ENCODE data around the gene PTPRA. TPM values are rescaled to one million over a fixed set of nuclear protein-coding genes. Genes with fewer than 3 reads are reported as not detected.

The PTPRA gene
- total RNA-seq, 4 donors from 2014 or later: 26.2 to 53.7 (median 42.4) TPM

GRCh38 chr20:3027987-3028386 is 154.7 kb downstream of the PTPRA start:
- TF ChIP-seq CTCF (IDR thresholded peaks at IDR 0.05) (no peak), POLR2A (IDR thresholded peaks at IDR 0.05) (no peak)
- DNase-seq: no peak
- peaks cover 23 to 99% (median 45%) of the 10 kb centered on the region in 3 donors for H3K36me3 ChIP-seq
- peaks cover 0 to 5% (median 0%) of the 10 kb centered on the region in 3 donors for H3K4me1 ChIP-seq
- H3K9me3 ChIP-seq: no peaks in the 10 kb centered on the region
- 75 to 79% methylated on average over 1 to 2 of the region's 2 CpGs for WGBS, 2 donors
- no peaks in the 10 kb centered on the region for H3K27me3 ChIP-seq
- no peak overlapping the region for H3K4me3 ChIP-seq
- intact Hi-C loops (cut with DNase I): no loop called here
- H3K27ac ChIP-seq: no peak overlapping the region

- no peak for TF ChIP-seq POLR2A (IDR thresholded peaks at IDR 0.05)
- TF ChIP-seq CTCF (IDR thresholded peaks at IDR 0.05): no peak
- intact Hi-C loops (cut with DNase I): no loop called here
- 88 to 100% methylated on average over 3 of the region's 3 CpGs for WGBS, 2 donors
- no peak overlapping the region for H3K27ac ChIP-seq
- H3K4me1 ChIP-seq: no peaks in the 10 kb centered on the region
- peaks cover 15 to 99% (median 31%) of the 10 kb centered on the region in 3 donors for H3K36me3 ChIP-seq
- H3K27me3 ChIP-seq: no peaks in the 10 kb centered on the region
- no peak overlapping the region for H3K4me3 ChIP-seq
- DNase-seq: no peak
- H3K9me3 ChIP-seq: no peaks in the 10 kb centered on the region
Measured at GRCh38 chr20:3031524-3032147, 158.4 kb downstream of the PTPRA start.

GRCh38 chr20:3032624-3033023 is 159.3 kb downstream of the PTPRA start:
- H3K27me3 ChIP-seq: no peaks in the 10 kb centered on the region
- intact Hi-C loops (cut with DNase I): no loop called here
- TF ChIP-seq POLR2A (IDR thresholded peaks at IDR 0.05) (no peak), CTCF (IDR thresholded peaks at IDR 0.05) (no peak)
- H3K4me3 ChIP-seq: no peak overlapping the region
- H3K27ac ChIP-seq: no peak overlapping the region
- H3K36me3 ChIP-seq: peaks cover 20 to 99% (median 32%) of the 10 kb centered on the region in 3 donors
- 87 to 94% methylated on average over 8 of the region's 8 CpGs for WGBS, 2 donors
- H3K4me1 ChIP-seq: no peaks in the 10 kb centered on the region
- no peak for DNase-seq
- no peaks in the 10 kb centered on the region for H3K9me3 ChIP-seq

GRCh38 chr20:3037654-3038053 is 164.4 kb downstream of the PTPRA start:
- no peaks in the 10 kb centered on the region for H3K9me3 ChIP-seq
- intact Hi-C loops (cut with DNase I): no loop called here
- DNase-seq: no peak
- peaks cover 0 to 15% (median 6%) of the 10 kb centered on the region in 3 donors for H3K4me1 ChIP-seq
- H3K27ac ChIP-seq: no peak overlapping the region
- TF ChIP-seq CTCF (IDR thresholded peaks at IDR 0.05): no peak
- TF ChIP-seq POLR2A (IDR thresholded peaks at IDR 0.05): no peak
- 91 to 100% methylated on average over 2 to 3 of the region's 3 CpGs for WGBS, 2 donors
- no peaks in the 10 kb centered on the region for H3K27me3 ChIP-seq
- H3K4me3 ChIP-seq: no peak overlapping the region
- H3K36me3 ChIP-seq: peaks cover 23 to 85% (median 25%) of the 10 kb centered on the region in 3 donors

GRCh38 chr20:3038454-3038853 is 165.2 kb downstream of the PTPRA start:
- Histone ChIP-seq H3K27me3 (no peaks in the 10 kb centered on the region), H3K36me3 (peaks cover 23 to 77% (median 25%) of the 10 kb centered on the region in 3 donors), H3K4me1 (peaks cover 0 to 21% (median 6%) of the 10 kb centered on the region in 3 donors), H3K9me3 (no peaks in the 10 kb centered on the region), H3K27ac (no peak overlapping the region), H3K4me3 (no peak overlapping the region)
- no peak for DNase-seq
- 83 to 91% methylated on average over 4 to 5 of the region's 5 CpGs for WGBS, 2 donors
- intact Hi-C loops (cut with DNase I): no loop called here
- TF ChIP-seq CTCF (IDR thresholded peaks at IDR 0.05) (no peak), POLR2A (IDR thresholded peaks at IDR 0.05) (no peak)
